ENCODE results near the gene ZGLP1. TPM values are rescaled to one million over a fixed set of nuclear protein-coding genes. Genes with fewer than 3 reads are reported as not detected.

ZGLP1 gene
- total and polyA plus RNA-seq, 7 donors: 0.59 to 2.9 (median 0.85) TPM; not detected in 1

DNA sequence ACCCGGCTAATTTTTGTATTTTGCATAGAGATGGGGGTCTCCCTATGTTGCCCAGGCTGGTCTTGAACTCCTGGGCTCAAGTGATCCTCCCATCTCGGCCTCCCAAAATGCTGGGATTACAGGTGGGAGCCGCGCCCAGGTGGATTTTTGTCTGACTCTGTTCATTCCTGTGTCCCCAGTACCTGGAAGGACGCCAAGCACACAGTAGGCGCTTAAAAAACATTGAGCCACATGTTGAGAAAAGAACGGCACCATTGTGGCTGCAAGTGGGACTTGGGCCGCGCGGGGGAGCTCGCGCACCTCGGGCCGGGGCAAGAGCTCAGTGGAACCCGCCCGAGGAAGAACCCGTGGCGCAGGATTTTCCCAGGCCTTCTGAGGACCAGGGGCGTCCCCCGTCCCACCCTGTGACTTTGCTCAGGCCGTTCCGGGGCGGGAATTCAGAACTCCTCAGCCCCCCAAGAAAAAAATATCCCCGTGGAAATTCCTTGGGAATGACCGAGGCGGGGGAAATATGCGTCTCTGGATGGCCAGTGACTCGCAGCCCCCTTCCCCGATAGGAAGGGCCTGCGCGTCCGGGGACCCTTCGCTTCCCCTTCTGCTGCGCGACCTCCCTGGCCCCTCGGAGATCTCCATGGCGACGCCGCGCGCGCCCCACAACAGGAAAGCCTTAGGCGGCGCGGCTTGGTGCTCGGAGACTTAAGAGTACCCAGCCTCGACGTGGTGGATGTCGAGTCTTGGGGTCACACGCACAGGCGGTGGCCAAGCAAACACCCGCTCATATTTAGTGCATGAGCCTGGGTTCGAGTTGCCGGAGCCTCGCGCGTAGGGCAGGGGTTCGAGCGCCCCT is 40.1 kb downstream of the ZGLP1 start:
- intact Hi-C loops (cut with DNase I): loop anchor here (1.0 to 5.0 kb wide), 3 partner anchors 63 to 121 kb away; partner anchors contain the start of gene RAVER1 (in 1 of the 2)
- Histone ChIP-seq H3K4me3 (peak overlapping the region; percentile 66), H3K36me3 (ENCODE audit: insufficient read depth in 1 of 2, low read depth in 1 of 2) (no peaks in the 10 kb centered on the region), H3K9me3 (no peaks in the 10 kb centered on the region), H3K27ac (peak overlapping the region; percentile 72), H3K4me1 (peaks cover 16% of the 10 kb centered on the region), H3K27me3 (ENCODE audit: insufficient read depth in 3 of 3, low read length in 2 of 3) (peaks cover 0 to 22% (median 1%) of the 10 kb centered on the region in 3 donors)
- ATAC-seq (peak; percentile 75 to 89 (median 82)), DNase-seq (peak; percentile 86 to 90)
- WGBS, 3 donors: 4 to 6% (median 6%) methylated on average over 51 to 59 of the region's 59 CpGs
- TF ChIP-seq, protein P1, sequence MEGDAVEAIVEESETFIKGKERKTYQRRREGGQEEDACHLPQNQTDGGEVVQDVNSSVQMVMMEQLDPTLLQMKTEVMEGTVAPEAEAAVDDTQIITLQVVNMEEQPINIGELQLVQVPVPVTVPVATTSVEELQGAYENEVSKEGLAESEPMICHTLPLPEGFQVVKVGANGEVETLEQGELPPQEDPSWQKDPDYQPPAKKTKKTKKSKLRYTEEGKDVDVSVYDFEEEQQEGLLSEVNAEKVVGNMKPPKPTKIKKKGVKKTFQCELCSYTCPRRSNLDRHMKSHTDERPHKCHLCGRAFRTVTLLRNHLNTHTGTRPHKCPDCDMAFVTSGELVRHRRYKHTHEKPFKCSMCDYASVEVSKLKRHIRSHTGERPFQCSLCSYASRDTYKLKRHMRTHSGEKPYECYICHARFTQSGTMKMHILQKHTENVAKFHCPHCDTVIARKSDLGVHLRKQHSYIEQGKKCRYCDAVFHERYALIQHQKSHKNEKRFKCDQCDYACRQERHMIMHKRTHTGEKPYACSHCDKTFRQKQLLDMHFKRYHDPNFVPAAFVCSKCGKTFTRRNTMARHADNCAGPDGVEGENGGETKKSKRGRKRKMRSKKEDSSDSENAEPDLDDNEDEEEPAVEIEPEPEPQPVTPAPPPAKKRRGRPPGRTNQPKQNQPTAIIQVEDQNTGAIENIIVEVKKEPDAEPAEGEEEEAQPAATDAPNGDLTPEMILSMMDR (IDR thresholded peaks at IDR 0.05): peak; percentile 90

DNA sequence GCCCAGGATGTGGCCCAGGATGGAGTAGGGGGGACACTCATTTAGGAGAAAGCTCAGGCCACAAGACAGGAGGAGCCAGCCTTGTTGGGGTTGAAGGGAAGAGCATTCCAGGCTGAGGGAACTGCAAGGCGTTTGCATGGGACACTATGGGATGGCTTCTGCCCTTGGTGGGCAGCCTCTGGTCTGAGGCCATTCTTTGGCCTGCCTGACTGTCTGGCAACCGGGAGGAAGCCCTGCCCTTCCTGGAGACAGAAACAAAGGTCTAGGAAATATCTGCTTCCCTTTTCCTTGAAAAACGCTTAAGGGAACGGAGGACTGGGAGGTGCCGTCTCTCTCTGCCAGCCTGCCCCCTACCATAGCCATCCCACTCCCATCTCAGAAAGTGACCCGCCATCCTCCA is 41.5 kb downstream of the ZGLP1 start:
- H3K9me3 ChIP-seq: no peaks in the 10 kb centered on the region
- intact Hi-C loops (cut with DNase I): loop anchor here in 1 of 2 donors (2.0 kb wide), 1 partner anchor 121 kb away; no protein-coding TSS in a partner anchor
- H3K36me3 ChIP-seq (ENCODE audit: insufficient read depth in 1 of 2, low read depth in 1 of 2): no peaks in the 10 kb centered on the region
- ATAC-seq: no peak
- peak overlapping the region; percentile 60 for H3K27ac ChIP-seq
- peaks cover 16% of the 10 kb centered on the region for H3K4me1 ChIP-seq
- no peak for DNase-seq
- WGBS, 3 donors: 52 to 70% (median 63%) methylated on average over 5 to 6 of the region's 6 CpGs
- TF ChIP-seq, protein P1 (IDR thresholded peaks at IDR 0.05): no peak
- H3K4me3 ChIP-seq: no peak overlapping the region
- peaks cover 0 to 22% (median 1%) of the 10 kb centered on the region in 3 donors for H3K27me3 ChIP-seq (ENCODE audit: insufficient read depth in 3 of 3, low read length in 2 of 3)

DNA sequence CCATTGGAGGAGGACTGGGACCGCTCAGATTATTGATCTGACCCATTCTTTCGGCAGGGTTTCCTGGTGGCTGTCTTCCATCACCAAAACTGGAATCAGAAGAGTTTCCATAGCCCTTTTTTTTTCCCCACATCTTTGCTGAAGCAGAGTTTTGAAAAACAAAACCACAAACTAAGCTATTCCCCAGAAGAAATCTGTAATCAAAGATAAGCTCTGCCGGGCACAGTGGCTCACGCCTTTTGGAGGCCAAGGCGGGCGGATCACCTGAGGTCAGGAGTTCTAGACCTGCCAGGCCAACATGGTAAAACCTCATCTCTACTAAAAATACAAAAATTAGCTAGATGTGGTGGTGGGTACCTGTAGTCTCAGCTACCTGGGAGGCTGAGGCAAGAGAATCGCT is 42.9 kb downstream of the ZGLP1 start:
- DNase-seq (no peak), ATAC-seq (no peak)
- H3K4me3 ChIP-seq: no peak overlapping the region
- no peaks in the 10 kb centered on the region for H3K36me3 ChIP-seq (ENCODE audit: insufficient read depth in 1 of 2, low read depth in 1 of 2)
- no peaks in the 10 kb centered on the region for H3K9me3 ChIP-seq
- peaks cover 16% of the 10 kb centered on the region for H3K4me1 ChIP-seq
- no peak overlapping the region for H3K27ac ChIP-seq
- intact Hi-C loops (cut with DNase I): no loop called here
- H3K27me3 ChIP-seq (ENCODE audit: insufficient read depth in 3 of 3, low read length in 2 of 3): peaks cover 0 to 22% (median 1%) of the 10 kb centered on the region in 3 donors
- 85 to 87% (median 85%) methylated on average over 7 of the region's 7 CpGs for WGBS, 3 donors
- TF ChIP-seq, protein P1 (IDR thresholded peaks at IDR 0.05): no peak

DNA sequence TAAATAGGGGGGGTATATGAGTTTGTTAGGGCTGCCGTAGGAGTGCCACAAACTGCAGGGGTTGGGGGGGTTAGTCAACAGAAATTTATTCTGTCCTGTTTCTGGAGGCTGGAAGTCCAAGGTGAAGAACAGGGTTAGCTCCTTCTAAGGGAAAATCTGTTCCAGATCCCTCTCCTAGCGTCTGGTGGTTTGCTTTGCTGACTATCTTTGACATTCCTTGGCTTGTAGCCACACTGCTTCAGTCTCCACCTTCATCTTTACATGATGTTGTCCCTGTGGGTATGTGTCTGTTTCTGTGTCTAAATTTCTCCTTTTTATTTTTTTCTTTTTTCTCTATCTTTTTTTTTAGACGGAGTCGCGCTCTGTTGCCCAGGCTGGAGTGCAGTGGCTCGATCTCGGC is 46.8 kb downstream of the ZGLP1 start:
- Histone ChIP-seq H3K4me3 (no peak overlapping the region), H3K36me3 (ENCODE audit: insufficient read depth in 1 of 2, low read depth in 1 of 2) (peaks cover 0 to 22% of the 10 kb centered on the region in 2 donors), H3K27ac (no peak overlapping the region), H3K4me1 (no peaks in the 10 kb centered on the region), H3K27me3 (ENCODE audit: insufficient read depth in 3 of 3, low read length in 2 of 3) (no peaks in the 10 kb centered on the region), H3K9me3 (no peaks in the 10 kb centered on the region)
- ATAC-seq: no peak
- 72 to 76% (median 76%) methylated on average over 7 of the region's 7 CpGs for WGBS, 3 donors
- intact Hi-C loops (cut with DNase I): no loop called here
- TF ChIP-seq, protein P1 (IDR thresholded peaks at IDR 0.05): no peak
- DNase-seq: no peak

Data from psoas muscle (tissue), 8 donors.